Panc1 (cell line): ENCODE data around the gene ATE1.

ENCODE experiments used
- POLR2AphosphoS5 ChIP-seq: IDR thresholded peaks from 2 replicates; pipeline ENCODE4 v1.6.1; 2012; ENCODE audit warnings: mild to moderate bottlenecking, low read depth, low read length, moderate library complexity
- SIN3A ChIP-seq: IDR thresholded peaks from 2 replicates; pipeline ENCODE4 v1.6.1; 2012; ENCODE audit warnings: low read depth, mild to moderate bottlenecking, low read length, moderate library complexity, borderline replicate concordance; ENCODE audit not compliant: insufficient read depth
- TF ChIP-seq, protein P1 (sequence below): fragments of 450-650 bp; IDR thresholded peaks from 2 replicates; pipeline ENCODE4 v1.5.1; 2017; ENCODE audit warnings: mild to moderate bottlenecking

DNA sequence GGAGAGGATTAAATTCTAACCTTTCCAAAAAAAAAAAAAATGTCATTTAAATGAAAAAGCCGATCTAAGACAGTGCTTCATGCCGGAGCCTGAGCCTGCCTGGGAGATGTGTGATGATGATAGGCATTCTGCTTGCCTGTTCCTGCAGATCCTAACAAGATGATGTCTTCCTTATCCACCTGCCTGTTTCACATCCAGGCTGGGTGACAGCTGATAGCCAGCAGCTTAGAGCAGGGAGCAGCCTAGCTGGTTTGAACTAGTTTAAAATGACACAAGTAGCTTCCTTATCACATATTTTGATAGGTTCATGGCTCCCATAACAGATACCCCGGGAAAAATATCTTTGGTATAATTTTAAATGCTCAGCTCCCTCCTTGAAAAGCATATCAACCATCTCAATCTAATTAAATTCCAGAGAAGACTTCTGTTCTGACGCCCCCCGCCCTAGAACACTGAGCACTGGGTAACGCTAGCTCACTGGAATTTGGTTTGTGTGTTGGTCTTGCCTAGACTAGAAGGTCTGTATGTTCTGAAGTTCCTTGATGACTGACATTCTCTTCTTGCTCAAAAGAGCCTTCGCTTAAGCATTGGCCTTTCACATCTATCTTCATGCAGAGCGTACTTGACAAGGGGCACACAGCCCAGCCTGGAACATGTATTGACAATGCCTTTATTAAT lies 232.7 kb downstream of the ATE1 start:
- TF ChIP-seq, protein P1, sequence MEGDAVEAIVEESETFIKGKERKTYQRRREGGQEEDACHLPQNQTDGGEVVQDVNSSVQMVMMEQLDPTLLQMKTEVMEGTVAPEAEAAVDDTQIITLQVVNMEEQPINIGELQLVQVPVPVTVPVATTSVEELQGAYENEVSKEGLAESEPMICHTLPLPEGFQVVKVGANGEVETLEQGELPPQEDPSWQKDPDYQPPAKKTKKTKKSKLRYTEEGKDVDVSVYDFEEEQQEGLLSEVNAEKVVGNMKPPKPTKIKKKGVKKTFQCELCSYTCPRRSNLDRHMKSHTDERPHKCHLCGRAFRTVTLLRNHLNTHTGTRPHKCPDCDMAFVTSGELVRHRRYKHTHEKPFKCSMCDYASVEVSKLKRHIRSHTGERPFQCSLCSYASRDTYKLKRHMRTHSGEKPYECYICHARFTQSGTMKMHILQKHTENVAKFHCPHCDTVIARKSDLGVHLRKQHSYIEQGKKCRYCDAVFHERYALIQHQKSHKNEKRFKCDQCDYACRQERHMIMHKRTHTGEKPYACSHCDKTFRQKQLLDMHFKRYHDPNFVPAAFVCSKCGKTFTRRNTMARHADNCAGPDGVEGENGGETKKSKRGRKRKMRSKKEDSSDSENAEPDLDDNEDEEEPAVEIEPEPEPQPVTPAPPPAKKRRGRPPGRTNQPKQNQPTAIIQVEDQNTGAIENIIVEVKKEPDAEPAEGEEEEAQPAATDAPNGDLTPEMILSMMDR: no peak
- no peak for TF ChIP-seq POLR2AphosphoS5
- TF ChIP-seq SIN3A: no peak
